GM19455 (cell line): ENCODE data around the gene SHLD1.

Experiments used
- ATAC-seq: cut with Tn5 transposase; IDR thresholded peaks from one replicate; pipeline ENCODE4 v1.9.1; 2021; ENCODE audit not compliant: unreplicated experiment

The SHLD1 gene

DNA sequence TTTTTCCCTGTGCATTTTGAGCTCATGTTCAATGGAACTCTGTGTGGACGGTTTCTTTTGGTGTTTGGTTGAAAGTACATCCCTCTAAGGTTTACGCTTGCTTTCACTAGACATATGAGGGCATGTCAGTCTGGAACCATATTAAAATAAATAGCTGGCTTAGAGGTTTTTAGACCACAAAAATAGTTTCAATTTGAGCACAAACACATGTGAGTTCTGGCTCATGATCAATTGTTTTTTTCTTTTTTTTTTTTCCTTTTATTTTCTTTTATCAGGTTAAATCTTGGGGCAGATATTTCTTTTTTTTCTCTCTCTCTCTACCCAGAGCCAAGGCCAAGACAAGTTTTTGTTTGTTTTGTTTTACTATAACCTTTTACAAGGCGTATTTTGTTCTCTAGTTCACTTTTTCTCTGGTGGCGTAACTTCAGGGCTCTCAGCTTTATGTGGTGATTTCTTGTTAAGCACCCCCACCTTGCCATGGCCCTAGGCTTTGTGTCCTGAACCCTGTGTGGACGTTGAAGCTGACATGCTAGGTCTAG lies 92.9 kb downstream of the SHLD1 start:
- peak; percentile 62 for ATAC-seq

DNA sequence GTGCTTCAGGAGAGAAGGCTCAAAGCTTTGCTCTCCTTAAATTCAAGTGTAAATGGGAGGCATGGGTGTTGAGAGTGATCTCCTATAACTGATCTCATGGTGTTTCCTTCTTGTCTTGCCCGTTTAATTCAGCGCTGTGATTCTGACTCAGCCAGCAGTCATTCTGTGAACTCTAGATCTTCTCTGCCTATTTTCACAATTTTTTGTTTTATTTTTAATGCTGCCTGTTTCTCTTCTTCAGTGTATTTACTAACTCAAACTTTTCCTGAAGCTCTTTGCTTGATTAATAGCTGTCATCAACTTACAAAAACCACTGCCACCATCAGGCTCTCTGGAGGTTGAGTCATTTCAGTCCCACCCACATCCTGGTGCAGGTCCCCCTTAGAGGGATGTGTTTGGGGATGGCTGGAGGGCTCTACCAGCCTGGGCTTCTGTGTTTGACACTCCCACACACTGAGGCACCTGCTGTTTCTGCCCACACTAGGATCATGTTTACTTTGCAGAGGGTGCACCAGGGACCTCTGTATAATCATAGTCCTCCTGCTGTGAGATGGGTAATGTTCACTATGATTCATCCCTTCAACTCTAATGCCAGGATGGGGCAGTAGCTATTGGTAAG lies 94.0 kb downstream of the SHLD1 start:
- ATAC-seq, result no peak

DNA sequence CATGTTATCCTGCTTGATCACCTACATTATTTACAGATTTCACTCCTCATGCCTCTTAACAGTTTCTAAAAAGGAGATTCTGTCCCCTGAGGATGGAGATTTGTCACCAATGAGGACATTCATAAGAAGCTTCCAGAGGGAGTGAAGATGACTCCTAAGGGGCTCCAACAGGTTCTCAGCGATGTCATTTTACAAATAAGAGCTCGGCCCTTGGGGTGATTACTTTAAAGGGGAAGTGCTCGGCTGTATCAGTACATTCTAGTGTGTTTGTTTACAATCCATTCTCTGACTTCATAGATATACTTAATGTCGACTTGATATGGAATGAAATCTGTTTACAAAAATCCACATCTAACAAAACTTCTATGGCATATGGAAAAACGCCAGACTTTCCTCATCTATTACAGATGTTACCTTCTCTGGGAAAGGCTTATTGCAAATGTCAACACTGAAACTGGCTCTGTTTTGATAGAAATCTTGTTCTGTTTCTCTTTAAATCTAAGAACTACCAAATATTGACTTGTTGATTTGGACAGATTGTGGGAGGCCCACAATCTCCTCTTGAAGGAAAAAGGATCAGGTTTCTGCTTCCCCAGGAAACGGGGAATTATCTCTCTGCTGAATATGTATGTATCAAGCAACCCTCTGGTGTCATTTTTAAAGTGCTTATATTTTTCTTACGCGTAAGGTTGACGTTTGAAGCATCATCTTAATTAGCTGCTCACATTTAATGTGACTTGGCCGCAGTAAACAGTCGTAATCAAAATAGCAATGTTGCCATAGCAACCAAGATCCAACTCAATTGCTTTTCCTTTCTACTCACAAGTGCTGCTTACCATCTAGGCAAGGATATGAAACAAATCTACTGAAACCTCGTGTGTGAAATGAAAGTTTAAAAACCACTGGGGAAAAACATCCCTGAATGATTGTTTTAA lies 95.7 kb downstream of the SHLD1 start:
- ATAC-seq, result no peak

DNA sequence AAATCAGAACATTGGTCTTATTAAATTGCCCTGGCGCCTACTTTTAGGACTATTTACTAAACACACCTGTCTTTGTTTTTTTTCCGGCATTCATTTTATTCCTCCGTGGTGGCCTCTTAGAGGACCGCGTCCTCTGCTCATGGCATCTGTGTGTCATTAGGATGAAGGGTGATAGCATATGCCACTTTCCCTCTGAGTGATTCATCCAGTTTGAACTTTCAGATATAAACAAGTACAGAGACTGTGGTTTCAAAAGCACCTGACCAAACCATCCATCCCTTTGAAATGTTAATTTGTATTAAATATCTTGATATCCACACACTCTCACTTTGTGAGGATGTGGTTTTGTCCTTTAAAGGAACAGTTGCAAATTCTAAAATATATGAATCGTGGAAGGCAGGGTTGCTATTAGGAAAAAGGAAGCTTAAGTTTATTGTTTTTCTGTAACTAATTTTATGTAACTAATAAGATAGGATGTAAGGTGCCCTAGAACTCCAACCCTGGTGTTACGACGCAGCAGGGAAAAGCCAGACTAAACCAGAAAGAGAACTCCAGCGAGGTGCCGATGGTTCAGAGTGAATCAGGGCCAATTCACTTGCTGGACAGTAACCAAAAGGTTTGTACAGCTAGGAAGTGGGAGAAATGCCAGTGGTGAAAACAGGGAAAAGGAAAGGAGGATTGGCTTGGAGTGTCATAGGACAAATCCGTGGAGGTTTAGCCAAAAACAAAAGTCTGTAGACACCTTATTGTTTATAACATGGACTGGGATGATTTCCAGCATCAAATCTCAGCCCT lies 98.7 kb downstream of the SHLD1 start:
- ATAC-seq, result no peak

DNA sequence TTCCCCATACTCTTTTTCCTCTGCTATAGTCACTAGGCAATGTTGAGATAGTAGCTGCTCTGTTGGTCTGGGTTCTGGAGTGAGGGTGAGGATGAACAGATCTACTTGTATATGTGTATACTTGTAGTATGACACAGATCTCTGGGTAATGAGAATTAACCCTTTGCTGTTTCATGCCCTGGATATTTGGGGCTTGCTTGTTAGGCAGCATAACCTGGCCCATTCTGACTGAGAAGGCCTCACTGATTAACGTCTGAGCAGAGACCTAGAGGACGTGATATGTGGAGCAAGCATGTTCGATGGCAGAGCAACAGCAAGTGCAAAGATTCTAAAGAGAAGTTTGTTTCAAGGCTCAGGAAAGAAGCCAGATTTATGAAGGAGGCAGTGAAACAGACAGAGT lies 105.7 kb downstream of the SHLD1 start:
- no peak for ATAC-seq

DNA sequence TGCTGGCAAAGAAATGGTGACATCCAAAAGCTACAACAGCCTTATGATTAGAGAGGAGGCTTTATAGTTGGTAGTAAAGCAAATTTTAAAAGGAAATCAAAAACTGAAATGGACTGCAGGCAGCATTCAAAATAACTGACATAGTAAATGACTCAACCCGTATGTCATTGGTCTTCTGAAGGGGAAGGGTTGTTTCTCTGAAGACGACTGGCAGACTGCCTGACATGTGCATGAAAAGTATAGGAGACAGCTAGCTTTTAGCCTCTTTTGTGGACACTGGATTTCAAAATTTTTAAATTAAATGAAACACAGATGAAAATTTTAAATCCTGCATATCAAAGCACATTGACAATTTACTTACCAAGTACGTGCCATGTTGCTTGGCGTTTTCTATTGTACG lies 109.4 kb downstream of the SHLD1 start:
- no peak for ATAC-seq

DNA sequence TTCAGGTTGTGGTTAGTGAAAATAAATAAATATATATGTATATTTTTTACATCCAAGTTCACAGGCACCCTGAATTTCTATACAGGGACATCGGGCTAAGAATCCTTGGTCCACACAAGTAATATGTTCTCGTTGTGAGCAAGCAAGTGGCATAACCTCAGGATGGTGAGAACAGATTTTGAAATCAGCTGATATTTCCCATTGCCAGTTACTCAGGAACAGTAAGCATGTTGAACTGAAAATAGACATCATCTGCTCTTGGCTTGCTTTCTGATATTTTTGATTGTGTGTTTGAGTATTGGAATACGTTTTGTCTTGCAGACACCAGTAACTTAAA lies 112.5 kb downstream of the SHLD1 start:
- ATAC-seq, result no peak

DNA sequence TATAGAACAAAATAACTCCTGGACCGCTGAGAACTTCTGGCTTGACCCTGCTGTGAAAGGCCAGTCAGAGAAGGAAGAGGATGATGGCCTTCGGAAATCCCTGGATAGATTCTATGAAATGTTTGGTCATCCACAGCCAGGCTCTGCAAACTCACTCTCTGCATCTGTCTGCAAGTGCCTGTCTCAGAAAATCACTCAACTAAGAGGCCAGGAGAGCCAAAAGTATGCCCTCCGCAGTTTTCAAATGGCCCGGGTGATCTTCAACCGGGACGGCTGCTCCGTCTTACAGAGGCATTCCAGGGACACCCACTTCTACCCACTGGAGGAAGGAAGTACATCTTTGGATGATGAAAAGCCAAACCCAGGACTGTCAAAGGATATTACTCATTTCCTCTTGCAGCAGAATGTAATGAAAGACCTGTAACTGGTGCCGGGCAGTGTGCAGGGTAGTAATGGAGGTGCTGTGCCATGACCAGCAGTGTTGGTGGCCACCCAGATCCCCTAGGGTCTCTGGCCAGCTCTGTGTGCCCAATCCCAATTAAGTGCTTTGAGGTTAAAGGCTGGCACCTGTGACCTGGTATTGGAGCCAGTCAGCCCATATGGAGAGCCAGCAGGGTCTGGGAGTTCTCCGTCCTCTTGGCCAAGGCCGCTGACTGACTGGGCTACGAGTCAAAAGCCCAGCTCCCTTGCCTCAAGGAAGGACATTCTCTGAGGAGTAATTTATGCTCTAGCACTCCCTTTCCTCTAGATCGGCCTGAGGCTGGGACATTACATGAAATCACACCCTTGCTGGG lies 113.0 kb downstream of the SHLD1 start:
- no peak for ATAC-seq

DNA sequence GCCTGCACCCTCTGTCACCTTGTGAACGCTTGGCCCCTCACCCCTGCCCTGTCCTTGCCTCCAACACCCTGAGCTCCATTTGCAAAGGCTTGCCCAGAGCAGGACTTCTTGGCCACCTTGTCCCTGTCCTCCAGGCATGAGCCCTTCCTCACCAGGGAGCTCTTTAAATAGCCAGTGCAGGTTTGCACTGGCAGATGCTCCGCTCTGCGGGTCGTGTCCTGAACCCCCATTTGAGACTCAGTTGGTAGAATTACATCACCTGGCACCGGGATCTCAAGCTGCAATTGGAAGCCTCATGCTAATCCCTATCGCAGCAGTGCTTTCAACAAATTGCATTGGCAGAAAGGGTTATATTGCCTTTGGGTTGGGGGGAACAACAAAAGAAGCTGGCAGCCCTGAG lies 114.2 kb downstream of the SHLD1 start:
- ATAC-seq, result no peak

DNA sequence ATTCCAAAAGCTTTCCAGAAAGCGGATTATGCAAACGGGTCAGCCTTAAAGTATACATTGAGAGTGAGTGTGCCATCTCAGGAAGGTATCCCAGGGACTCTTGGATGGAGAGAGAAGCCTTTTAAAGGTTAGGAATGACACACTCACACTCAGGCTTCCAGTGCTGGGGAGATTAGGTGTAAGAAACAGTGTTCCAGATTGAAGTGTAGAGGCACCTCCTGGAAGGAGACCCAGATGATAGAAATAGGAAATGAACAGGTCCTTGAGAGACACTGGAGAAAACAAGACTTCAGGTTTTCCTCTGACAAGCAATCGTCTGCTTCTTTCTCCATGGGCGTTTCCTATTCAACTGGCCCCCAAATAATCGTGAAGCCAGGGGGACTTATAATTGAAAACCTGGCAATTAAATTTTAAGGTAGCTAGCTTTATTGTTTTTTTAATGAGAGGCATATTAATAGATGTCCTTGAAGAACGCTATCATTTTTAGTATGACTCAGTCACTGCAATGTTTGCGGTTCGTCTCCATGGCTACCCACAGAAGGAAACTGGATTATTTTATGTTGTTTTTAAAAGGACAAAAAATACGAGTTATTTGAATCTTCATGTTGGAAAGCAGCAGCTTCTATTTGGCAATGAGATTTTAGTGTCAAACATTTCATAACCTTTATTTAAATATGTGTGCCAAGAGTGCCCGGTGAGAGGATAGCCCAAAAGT lies 114.8 kb downstream of the SHLD1 start:
- ATAC-seq, result no peak

DNA sequence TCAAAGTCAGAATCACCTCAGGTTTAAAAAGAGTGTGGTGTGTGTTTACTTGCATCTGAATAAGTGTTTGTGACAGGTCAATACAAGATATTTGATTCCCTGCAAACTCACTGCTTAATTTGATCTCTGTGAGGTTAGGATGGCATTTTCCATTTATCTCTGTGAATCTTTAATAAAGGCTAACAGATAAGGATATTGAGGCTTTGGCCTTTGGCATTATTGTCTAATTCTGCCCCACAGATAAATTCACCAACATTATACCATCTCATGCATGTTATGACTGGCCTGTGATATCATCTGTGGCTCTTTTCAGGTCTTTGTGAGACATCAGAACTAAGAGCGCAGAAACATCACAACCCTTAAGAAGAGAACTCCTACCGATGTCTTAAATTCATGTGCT lies 115.4 kb downstream of the SHLD1 start:
- no peak for ATAC-seq

DNA sequence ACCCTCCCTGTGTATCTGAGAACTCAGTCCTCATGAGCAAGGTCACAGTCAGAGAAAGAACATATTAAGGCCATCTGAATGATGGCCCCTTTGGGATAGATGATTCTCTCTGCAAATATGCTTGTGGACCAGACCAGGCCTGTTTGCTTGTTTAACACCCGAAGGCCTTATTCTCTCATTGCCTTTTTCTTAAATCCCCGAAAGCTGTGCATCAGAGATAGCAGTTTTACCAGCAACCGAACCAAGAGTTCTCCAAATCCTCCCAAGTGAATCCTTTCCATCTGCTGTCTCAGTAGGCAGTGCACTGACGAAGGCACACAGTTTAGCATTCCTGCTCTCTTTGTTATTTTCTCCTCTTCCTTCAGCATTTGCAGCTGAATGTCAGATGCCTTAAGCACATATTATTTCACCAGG lies 120.4 kb downstream of the SHLD1 start:
- no peak for ATAC-seq

DNA sequence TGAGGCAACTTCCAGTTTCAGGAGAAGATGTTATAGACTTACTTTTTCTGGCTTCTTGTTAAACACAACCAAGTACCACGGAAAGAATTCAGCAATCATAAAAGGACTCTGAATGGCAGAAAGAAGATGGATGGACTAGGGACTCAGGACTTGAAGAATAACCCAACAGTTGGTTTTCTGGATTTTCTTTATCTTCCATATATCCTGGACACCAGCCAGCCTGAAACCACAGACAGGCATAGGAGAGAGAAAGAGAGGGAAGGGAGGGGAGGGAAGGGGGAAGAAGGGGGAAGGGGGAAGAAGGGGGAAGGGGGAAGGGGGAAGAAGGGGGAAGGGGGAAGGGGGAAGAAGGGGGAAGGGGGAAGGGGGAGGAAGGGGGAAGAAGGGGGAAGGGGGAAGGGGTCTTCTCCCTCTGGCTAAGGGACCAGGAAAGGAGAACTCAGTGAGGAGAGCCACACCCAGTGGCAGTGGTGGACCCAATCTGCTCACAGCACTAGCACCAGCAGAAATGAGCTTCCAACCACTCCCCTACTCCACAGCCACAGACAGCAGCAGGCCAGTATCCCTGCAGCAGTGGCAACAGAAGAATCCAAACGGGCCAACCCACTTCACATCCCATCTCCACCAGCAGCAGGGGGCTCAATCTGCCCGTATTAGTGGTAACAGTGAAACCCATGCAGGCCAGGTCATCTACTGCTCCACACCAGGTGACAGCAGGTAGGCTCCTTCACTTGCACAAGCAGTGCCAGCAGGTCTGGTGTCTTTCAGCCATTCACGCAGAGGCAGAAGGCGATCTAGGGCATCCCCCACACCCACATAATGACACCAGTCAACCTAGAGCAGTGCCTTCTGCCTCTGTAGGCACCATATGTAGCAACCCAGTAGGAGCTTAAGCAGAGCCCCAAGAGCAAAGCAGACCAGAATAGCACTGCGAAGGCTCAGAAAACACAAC lies 121.5 kb downstream of the SHLD1 start:
- ATAC-seq, result no peak

DNA sequence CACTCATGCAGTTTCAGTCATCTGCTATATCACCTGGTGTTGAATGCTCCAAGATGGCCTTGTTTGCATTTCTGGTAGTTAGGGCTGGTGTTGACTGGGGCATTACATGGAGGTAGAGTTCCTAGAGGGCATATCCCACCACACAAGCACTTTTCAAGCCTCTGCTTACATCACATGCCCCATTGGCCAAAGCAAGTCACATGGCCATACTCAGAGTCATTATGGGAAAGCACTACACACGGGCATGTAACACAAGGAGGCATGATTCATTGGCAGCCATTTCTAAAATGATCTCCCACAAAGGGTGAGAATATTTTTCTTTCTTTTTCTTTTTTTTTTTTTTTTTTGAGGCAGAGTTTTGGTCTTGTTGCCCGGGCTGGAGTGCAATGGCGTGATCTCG lies 126.9 kb downstream of the SHLD1 start:
- no peak for ATAC-seq

DNA sequence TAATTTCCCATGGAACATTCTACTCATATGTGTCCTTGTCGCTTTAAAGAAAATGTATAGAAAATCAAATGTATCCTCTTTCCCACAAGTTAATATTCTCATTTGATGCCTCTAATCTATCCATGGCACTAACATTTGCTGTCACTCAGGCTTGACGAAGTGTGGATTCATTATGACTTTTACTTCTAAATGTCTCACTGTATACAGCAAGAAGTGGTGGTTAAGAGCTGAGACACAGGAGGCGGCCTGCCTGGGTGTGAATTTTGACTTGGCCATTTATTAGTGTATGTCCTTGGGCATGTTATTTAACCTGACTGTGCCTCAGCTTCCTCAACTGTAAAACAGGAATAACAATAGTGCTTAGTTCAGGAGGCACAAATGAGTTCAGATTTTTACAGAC lies 130.1 kb downstream of the SHLD1 start:
- ATAC-seq, result no peak

DNA sequence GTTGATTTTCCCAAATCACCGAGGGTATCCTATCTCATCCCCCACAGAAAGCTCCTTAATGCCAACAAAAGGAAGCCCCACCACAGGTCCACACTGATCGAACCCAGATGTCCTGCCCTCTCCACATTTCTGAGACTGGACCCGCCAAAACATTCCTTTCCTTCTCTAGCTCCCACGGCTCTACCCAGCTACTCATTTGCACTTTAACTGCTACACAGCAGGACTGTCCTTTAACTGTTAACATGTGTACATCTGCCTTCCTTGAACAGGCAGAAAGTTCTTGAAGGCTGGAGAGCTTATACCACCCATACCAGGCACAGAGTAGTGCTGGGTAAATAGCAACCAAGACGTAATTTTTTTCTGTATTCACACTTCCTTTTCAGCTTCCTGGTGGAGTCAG lies 131.5 kb downstream of the SHLD1 start:
- no peak for ATAC-seq

DNA sequence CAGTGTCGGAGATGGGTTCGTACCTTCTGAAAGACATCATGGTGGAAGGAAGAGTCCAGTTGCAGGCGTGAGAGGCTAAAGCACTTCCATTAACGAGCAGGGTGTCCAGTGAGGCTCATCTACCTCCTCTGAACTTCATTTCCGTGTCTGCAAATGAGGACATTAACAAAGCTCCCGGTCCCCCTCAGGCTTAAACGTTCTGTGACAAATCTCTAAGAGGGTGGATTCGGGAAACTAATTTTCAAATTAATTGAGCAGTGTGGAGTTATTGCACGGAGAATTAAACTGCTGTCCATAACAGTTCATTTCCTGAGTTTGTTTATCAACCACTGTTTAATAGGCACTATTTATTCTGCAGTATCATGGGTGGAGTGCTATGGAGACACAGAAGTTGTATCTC lies 132.0 kb downstream of the SHLD1 start:
- ATAC-seq, result no peak

DNA sequence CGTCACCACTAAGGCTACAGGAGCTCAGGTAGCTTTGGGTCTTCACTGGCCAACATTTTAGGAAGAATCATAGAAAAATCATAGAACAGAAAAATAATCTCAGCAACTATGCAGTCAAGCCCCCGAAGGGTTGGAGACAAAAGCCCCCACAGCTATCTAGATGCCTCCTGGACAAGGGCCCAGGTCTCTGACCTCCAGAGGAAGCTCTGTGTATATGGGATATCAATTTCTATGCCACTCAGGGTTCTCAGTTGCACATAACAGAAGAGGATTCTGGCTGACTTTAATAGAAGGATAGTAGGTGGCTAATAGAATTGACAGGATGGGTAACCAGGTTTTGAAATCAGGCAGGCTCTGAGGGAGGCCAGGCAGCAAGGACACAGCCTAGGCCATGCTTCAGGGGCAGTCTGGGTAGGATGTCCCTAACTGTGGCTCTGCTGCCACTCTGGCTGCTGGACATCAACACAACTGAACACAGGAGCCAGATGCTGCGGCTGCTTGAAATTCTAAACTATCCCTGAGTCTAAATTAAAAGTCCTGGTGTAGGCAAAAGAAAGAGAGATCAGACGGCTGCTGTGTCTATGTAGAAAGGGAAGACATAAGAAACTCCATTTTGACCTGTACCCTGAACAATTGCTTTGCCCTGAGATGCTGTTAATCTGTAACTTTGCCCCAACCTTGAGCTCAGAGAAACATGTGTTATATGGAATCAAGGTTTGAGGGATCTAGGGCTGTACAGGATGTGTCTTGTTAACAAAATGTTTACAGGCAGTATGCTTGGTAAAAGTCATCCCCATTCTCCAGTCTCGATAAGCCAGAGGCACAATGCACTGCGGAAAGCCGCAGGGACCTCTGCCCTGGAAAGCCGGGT lies 134.5 kb downstream of the SHLD1 start:
- no peak for ATAC-seq
